Esophagus squamous epithelium (tissue), 5 donors: Measurements from ENCODE around the gene ACAT2. TPM values are rescaled to one million over a fixed set of nuclear protein-coding genes. Genes with fewer than 3 reads are reported as not detected.
"Not testable (repeated sequence)": the region's sequence is repeated elsewhere in the genome, so short reads cannot be mapped to it uniquely, and the experiment has no call there.

Experiments used
- DNase-seq: peaks from one replicate; lab custom pipeline; 2025; lab: John Stamatoyannopoulos, UW
- H3K27ac ChIP-seq, 4 donors: fragments of 200-600 bp; sonication (generic); one replicate each; pipeline ENCODE4 v1.5.1; 2016 to 2019; ENCODE audit warnings: mild to moderate bottlenecking in 1 of 4
- H3K27me3 ChIP-seq, 4 donors: fragments of 200-600 bp; sonication (generic); 1 replicate in 3 of 4; 2 replicates in 1 of 4; pipeline versions ENCODE4 v1.5.1 to v1.6.0; 2017 to 2021; ENCODE audit warnings: antibody characterized with exemption in 1 of 4
- H3K36me3 ChIP-seq, 3 donors: fragments of 200-600 bp; sonication (generic); one replicate each; pipeline ENCODE4 v1.5.1; 2016 to 2019
- H3K4me1 ChIP-seq, 3 donors: fragments of 200-600 bp; sonication (generic); one replicate each; pipeline ENCODE4 v1.5.1; 2017 to 2019
- H3K4me3 ChIP-seq, 4 donors: fragments of 200-600 bp; sonication (generic); 1 replicate in 3 of 4; 2 replicates in 1 of 4; pipeline ENCODE4 v1.5.1; 2016 to 2019; ENCODE audit warnings: mild to moderate bottlenecking in 2 of 4, moderate library complexity in 1 of 4
- H3K9me3 ChIP-seq, 3 donors: fragments of 200-600 bp; sonication (generic); one replicate each; pipeline ENCODE4 v1.5.1; 2016 to 2019
- POLR2A ChIP-seq, 4 donors: fragments of 450-650 bp; IDR thresholded peaks; one replicate each; pipeline ENCODE4 v1.6.1; 2017; ENCODE audit warnings: antibody characterized with exemption in 4 of 4, mild to moderate bottlenecking in 4 of 4, moderate library complexity in 3 of 4
- WGBS, 2 donors: methylation state at CpG; one replicate each; pipeline ENCODE4 v1.1.5; 2018; 5-methylcytosine and 5-hydroxymethylcytosine counted together
- intact Hi-C: fragments of 100-400 bp; cut with DNase I; formaldehyde crosslinking; loops from one replicate; pipeline ENCODE4 v1.15.0; 2022
- total RNA-seq, 4 donors: library from RNA; depleted of rRNA; stranded (reverse); fragments of >200 nt; gene quantifications; one replicate each; pipeline ENCODE4 v1.1.0, GENCODE V29; 2016
- TF ChIP-seq, protein P1 (sequence below), 6 experiments: fragments of 450-650 bp in 4 of 6; fragments of 200-600 bp in 2 of 6; sonication (generic) in 2 of 6; IDR thresholded peaks; one replicate each; pipeline ENCODE4 v1.5.1; 2016 to 2019; ENCODE audit warnings: antibody characterized with exemption in 6 of 6, mild to moderate bottlenecking in 4 of 6, moderate library complexity in 4 of 6
- donor health status: DM: yes; HTN: yes; CAD: no.

ACAT2 gene
- total RNA-seq, 4 donors from 2014 or later = 24.9 to 56.8 (median 40.8) TPM

DNA sequence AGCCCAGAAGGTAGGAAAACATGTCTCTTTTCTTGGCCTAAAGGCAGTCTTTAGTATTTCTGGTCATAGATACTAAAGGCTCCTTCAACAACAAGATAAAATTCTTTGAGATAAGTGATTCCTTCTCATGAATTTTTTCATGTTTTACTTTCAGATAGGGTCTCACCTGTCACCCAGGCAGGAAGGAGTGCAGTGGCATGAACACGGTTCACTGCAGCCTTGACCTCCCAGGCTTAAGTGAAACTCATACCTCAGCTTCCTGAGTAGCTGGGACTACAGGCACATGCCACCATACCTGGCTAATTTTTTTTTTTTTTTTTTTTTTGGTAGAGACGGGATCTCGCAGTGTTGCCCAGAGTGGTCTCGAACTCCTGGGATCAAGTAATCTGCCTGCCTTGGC, 47.3 kb downstream of the ACAT2 start:
- no peaks in the 10 kb centered on the region for H3K36me3 ChIP-seq
- no peak for DNase-seq
- WGBS, 2 donors = 92 to 95% methylated on average over 4 of the region's 4 CpGs
- H3K4me3 ChIP-seq = no peak overlapping the region
- no peak overlapping the region for H3K27ac ChIP-seq
- intact Hi-C loops = no loop called here
- no peak for TF ChIP-seq POLR2A (IDR thresholded peaks at IDR 0.05)
- TF ChIP-seq, protein P1, sequence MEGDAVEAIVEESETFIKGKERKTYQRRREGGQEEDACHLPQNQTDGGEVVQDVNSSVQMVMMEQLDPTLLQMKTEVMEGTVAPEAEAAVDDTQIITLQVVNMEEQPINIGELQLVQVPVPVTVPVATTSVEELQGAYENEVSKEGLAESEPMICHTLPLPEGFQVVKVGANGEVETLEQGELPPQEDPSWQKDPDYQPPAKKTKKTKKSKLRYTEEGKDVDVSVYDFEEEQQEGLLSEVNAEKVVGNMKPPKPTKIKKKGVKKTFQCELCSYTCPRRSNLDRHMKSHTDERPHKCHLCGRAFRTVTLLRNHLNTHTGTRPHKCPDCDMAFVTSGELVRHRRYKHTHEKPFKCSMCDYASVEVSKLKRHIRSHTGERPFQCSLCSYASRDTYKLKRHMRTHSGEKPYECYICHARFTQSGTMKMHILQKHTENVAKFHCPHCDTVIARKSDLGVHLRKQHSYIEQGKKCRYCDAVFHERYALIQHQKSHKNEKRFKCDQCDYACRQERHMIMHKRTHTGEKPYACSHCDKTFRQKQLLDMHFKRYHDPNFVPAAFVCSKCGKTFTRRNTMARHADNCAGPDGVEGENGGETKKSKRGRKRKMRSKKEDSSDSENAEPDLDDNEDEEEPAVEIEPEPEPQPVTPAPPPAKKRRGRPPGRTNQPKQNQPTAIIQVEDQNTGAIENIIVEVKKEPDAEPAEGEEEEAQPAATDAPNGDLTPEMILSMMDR (IDR thresholded peaks at IDR 0.05) = no peak
- H3K9me3 ChIP-seq = no peaks in the 10 kb centered on the region
- H3K27me3 ChIP-seq = no peaks in the 10 kb centered on the region
- peaks cover 0 to 4% (median 0%) of the 10 kb centered on the region in 3 donors for H3K4me1 ChIP-seq

DNA sequence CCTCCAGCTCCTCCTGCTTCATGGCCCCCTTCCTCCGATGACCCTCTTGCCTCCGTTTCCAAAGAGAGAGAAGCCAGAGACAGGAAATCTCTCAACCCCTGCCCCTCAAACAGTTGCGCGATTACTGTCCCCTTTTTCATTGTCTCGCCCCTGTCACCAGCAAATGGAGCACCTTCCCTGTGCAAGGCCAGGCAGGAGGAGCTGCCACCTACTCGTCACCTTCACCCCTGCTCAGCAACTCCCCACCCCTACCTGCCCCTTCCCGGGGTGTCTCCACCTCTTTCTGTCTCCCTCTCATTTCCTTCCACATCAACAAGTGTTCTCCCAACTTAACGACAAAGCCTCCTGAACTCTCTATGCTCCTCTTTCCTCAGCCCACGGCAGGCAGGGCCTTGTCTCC, 51.9 kb downstream of the ACAT2 start:
- Histone ChIP-seq H3K4me1 (no peaks in the 10 kb centered on the region), H3K4me3 (no peak overlapping the region), H3K9me3 (no peaks in the 10 kb centered on the region), H3K36me3 (no peaks in the 10 kb centered on the region), H3K27ac (no peak overlapping the region), H3K27me3 (no peaks in the 10 kb centered on the region)
- intact Hi-C loops = no loop called here
- WGBS, 2 donors = 79 to 87% methylated on average over 9 of the region's 9 CpGs
- TF ChIP-seq, protein P1 (IDR thresholded peaks at IDR 0.05) = no peak
- TF ChIP-seq POLR2A (IDR thresholded peaks at IDR 0.05) = no peak
- DNase-seq = no peak

DNA sequence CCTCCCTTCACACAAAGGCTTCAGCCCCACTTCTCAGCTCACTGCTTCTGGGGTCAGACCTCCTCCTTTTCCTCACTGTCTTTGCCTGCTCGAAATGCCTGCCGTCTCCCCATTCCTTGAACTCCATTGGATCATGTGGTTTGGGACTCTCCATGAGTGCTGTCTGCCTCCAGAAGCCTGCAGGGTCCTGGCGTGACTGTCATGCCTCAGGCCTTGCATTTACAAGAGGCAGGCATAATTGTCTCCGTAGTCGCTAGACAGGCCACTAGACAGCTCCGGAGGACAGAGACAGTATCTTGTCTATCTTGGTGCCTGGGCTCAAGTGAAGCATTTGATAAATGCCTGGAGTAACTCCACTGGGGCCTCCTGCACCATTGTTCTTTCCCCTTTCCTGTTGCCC, 53.6 kb downstream of the ACAT2 start:
- Histone ChIP-seq H3K4me3 (no peak overlapping the region), H3K9me3 (no peaks in the 10 kb centered on the region), H3K36me3 (no peaks in the 10 kb centered on the region), H3K27ac (no peak overlapping the region), H3K27me3 (peaks cover 0 to 9% (median 0%) of the 10 kb centered on the region in 4 donors), H3K4me1 (no peaks in the 10 kb centered on the region)
- no peak for DNase-seq
- 80 to 88% methylated on average over 5 to 6 of the region's 6 CpGs for WGBS, 2 donors
- TF ChIP-seq, protein P1 (IDR thresholded peaks at IDR 0.05) = no peak
- TF ChIP-seq POLR2A (IDR thresholded peaks at IDR 0.05) = no peak
- intact Hi-C loops = no loop called here

DNA sequence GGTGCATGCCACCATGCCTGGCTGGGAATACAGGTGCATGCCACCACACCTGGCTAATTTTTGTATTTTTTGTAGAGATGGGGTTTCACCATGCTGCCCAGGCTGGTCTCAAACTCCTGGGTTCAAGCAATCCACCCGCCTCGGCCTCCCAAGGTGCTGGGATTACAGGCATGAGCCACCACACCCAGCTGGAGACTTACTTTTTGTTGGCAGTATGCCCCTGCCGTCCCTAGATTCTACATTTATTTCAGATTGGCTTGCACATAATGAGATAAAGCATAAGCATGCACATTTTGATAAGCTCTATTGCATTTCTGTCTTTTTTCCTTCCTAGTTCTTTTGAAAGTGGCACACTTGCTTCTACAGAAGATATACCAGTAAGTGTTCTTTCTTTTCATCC, 54.9 kb downstream of the ACAT2 start:
- H3K4me1 ChIP-seq, intact Hi-C loops, H3K27ac ChIP-seq, H3K4me3 ChIP-seq, H3K9me3 ChIP-seq, DNase-seq, H3K36me3 ChIP-seq, H3K27me3 ChIP-seq: not testable (repeated sequence)
- 29 to 58% methylated on average over 1 to 3 of the region's 3 CpGs for whole genome bisulfite sequencing, 2 donors

DNA sequence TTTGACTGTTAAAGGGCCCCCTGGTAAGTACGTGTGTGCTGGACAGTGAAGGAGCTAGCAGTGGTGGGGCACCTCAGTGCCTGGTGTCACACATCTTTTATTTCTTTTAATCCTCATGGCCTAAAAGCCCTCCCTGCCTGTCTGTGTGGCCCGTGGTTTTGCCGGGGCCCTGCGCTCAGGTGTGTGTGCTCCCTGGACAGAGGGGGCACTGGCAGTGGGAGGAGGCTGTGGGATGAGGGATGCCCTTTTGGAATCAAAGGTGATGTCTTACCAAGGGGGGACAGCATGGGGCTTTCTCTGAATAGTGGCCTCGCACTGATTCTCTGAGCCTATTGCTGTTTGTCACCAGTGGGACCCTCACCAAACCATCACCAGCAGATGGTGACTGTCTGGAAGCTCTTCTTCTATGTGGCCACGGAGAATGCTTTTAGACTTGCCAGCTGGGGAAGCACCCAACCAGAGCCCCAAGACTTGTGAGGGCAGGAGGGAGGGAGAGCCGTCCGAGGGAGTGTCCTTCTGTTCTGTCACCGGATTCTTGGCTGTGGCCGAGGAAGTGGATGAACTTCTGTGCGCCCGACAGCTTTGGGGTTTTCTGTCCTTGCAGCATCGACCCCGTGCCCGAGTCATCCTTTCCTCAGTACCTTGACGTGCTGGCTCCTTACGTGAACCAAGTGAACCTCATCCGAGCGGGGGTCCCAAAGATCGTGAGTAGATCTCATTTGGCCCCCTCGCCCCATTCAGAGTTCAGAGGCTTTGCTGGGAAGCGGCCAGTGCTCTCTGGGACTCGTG, 56.3 kb downstream of the ACAT2 start:
- Histone ChIP-seq H3K4me3 (no peak overlapping the region), H3K27ac (no peak overlapping the region), H3K9me3 (no peaks in the 10 kb centered on the region), H3K36me3 (no peaks in the 10 kb centered on the region), H3K4me1 (no peaks in the 10 kb centered on the region), H3K27me3 (peaks cover 0 to 9% (median 0%) of the 10 kb centered on the region in 4 donors)
- 84 to 87% methylated on average over 11 to 14 of the region's 23 CpGs for WGBS, 2 donors
- intact Hi-C loops = no loop called here
- TF ChIP-seq, protein P1 (IDR thresholded peaks at IDR 0.05) = no peak
- no peak for TF ChIP-seq POLR2A (IDR thresholded peaks at IDR 0.05)
- DNase-seq = no peak
